Panc1 (cell line): ENCODE results near the gene FCN1. TPM values are rescaled to one million over a fixed set of nuclear protein-coding genes. Genes with fewer than 3 reads are reported as not detected.

ENCODE experiments used
- ATAC-seq: fragments of 200-7000 bp; cut with Tn5 transposase; 2 replicates; pipeline ENCODE4 v1.9.1; 2020; ENCODE audit warnings: mild to moderate bottlenecking, moderate library complexity
- BruUV-seq: library from RNA; stranded (reverse); fragments of 400-500 nt; replicated peaks from 2 replicates; lab custom pipeline; 2021; lab: Mats Ljungman, UMichigan
- CTCF ChIA-PET: fragments of 300-600 bp; sonication (Branson Sonifier 250); formaldehyde crosslinking; loops from one replicate; lab custom pipeline; 2022; ENCODE audit warnings: antibody characterized with exemption; lab: Charles Lee
- POLR2A ChIA-PET: fragments of 300-600 bp; sonication (Branson Sonifier 250); formaldehyde crosslinking; loops from one replicate; lab custom pipeline; 2022; ENCODE audit warnings: antibody characterized with exemption; lab: Charles Lee
- DNase-seq: peaks from one replicate; pipeline ENCODE4 v3.0.0-alpha.2; 2010; ENCODE audit warnings: low read depth, low spot score
- H3K27ac ChIP-seq: 2 replicates; pipeline ENCODE4 v1.5.1; 2011; ENCODE audit warnings: mild to moderate bottlenecking, low read length, inconsistent platforms
- H3K27me3 ChIP-seq: fragments of 200-500 bp; sonication (Bioruptor generic); 2 replicates; pipeline ENCODE4 v1.6.0; 2014; ENCODE audit warnings: low read length, inconsistent platforms; ENCODE audit not compliant: control insufficient read depth, insufficient read depth
- H3K36me3 ChIP-seq: fragments of 200-500 bp; sonication (Bioruptor generic); 2 replicates; pipeline ENCODE4 v1.5.1; 2014; ENCODE audit warnings: inconsistent platforms, mild to moderate bottlenecking, low read length, moderate library complexity; ENCODE audit not compliant: control insufficient read depth, insufficient read depth
- H3K4me1 ChIP-seq: 2 replicates; pipeline ENCODE4 v1.5.1; 2011; ENCODE audit warnings: inconsistent platforms, mild to moderate bottlenecking, low read length, moderate library complexity; ENCODE audit not compliant: control insufficient read depth, insufficient read depth
- H3K4me3 ChIP-seq, 2 experiments: 2 replicates each; pipeline ENCODE4 v1.5.1; 2011 to 2012; ENCODE audit warnings: low read depth in 2 of 2, low read length in 2 of 2, mild to moderate bottlenecking in 2 of 2, inconsistent platforms in 1 of 2, moderate library complexity in 1 of 2
- H3K9me3 ChIP-seq: fragments of 200-500 bp; sonication (Bioruptor generic); 2 replicates; pipeline ENCODE4 v1.5.1; 2014; ENCODE audit warnings: low read depth, mild to moderate bottlenecking, inconsistent platforms, low read length, moderate library complexity; ENCODE audit not compliant: control insufficient read depth, insufficient read depth
- CTCF ChIP-seq: fragments of 450-650 bp; IDR thresholded peaks from 2 replicates; pipeline ENCODE4 v1.5.1; 2017; ENCODE audit warnings: mild to moderate bottlenecking
- POLR2AphosphoS5 ChIP-seq: IDR thresholded peaks from 2 replicates; pipeline ENCODE4 v1.6.1; 2012; ENCODE audit warnings: mild to moderate bottlenecking, low read depth, low read length, moderate library complexity
- SIN3A ChIP-seq: IDR thresholded peaks from 2 replicates; pipeline ENCODE4 v1.6.1; 2012; ENCODE audit warnings: low read depth, mild to moderate bottlenecking, low read length, moderate library complexity, borderline replicate concordance; ENCODE audit not compliant: insufficient read depth
- TCF7L2 ChIP-seq: IDR thresholded peaks from 2 replicates; pipeline ENCODE4 v1.6.1; 2011; ENCODE audit warnings: mild to moderate bottlenecking, low read depth, low read length, inconsistent platforms
- in situ Hi-C: cut with HindIII; loops from 2 replicates; pipeline ENCODE4 v1.10.0; 2016; ENCODE audit warnings: low sequenced_read_pairs, low pct_unique_long_range_greater_than_20kb
- intact Hi-C: fragments of 100-400 bp; cut with micrococcal nuclease; formaldehyde crosslinking; loops from one replicate; pipeline ENCODE4 v1.10.0; 2022; ENCODE audit not compliant: unreplicated experiment
- total RNA-seq: library from RNA; stranded (reverse); gene quantifications from one replicate; pipeline ENCODE4 v1.2.1, GENCODE V29; 2021; ENCODE audit not compliant: unreplicated experiment
- TF ChIP-seq, protein P1 (sequence below), 2 experiments: IDR thresholded peaks; 2 replicates each; pipeline ENCODE4 v1.6.1; 2011 to 2012; ENCODE audit warnings: low read depth in 2 of 2, control low read depth in 1 of 2, low read length in 1 of 2, mild to moderate bottlenecking in 1 of 2, moderate library complexity in 1 of 2; ENCODE audit not compliant: insufficient read depth in 1 of 2

FCN1 gene
- total RNA-seq, 1 experiment from 2014 or later = not detected

GRCh38 chr9:134860510-134860909 lies 57.2 kb downstream of the FCN1 start:
- Histone ChIP-seq H3K9me3 (no peaks in the 10 kb centered on the region), H3K4me1 (no peaks in the 10 kb centered on the region), H3K27me3 (no peaks in the 10 kb centered on the region), H3K4me3 (no peak overlapping the region), H3K27ac (no peak overlapping the region), H3K36me3 (no peaks in the 10 kb centered on the region)
- BruUV-seq = no TSS peak
- no peak for ATAC-seq
- ChIA-PET POLR2A (no interaction called here), CTCF (no interaction called here)
- TF ChIP-seq CTCF = no peak
- TF ChIP-seq, protein P1, sequence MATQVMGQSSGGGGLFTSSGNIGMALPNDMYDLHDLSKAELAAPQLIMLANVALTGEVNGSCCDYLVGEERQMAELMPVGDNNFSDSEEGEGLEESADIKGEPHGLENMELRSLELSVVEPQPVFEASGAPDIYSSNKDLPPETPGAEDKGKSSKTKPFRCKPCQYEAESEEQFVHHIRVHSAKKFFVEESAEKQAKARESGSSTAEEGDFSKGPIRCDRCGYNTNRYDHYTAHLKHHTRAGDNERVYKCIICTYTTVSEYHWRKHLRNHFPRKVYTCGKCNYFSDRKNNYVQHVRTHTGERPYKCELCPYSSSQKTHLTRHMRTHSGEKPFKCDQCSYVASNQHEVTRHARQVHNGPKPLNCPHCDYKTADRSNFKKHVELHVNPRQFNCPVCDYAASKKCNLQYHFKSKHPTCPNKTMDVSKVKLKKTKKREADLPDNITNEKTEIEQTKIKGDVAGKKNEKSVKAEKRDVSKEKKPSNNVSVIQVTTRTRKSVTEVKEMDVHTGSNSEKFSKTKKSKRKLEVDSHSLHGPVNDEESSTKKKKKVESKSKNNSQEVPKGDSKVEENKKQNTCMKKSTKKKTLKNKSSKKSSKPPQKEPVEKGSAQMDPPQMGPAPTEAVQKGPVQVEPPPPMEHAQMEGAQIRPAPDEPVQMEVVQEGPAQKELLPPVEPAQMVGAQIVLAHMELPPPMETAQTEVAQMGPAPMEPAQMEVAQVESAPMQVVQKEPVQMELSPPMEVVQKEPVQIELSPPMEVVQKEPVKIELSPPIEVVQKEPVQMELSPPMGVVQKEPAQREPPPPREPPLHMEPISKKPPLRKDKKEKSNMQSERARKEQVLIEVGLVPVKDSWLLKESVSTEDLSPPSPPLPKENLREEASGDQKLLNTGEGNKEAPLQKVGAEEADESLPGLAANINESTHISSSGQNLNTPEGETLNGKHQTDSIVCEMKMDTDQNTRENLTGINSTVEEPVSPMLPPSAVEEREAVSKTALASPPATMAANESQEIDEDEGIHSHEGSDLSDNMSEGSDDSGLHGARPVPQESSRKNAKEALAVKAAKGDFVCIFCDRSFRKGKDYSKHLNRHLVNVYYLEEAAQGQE (IDR thresholded peaks at IDR 0.05; ENCODE audit: insufficient read depth in 1 of 2, low read depth in 2 of 2, low read length in 1 of 2) = no peak
- no peak for TF ChIP-seq TCF7L2
- no peak for TF ChIP-seq SIN3A
- TF ChIP-seq POLR2AphosphoS5 = no peak
- DNase-seq = no peak
- in situ Hi-C loops = no loop called here
- intact Hi-C loops = no loop called here

GRCh38 chr9:134858051-134858841 lies 59.5 kb downstream of the FCN1 start:
- intact Hi-C loops = no loop called here

More at GRCh38 chr9:134858051-134858841, 59.5 kb downstream of the FCN1 start:
- CTCF ChIA-PET = no interaction called here
- POLR2A ChIA-PET = interaction anchor here (0.5 kb wide), 1 partner anchor 15 kb away, joined by 9 read pairs; no protein-coding TSS in a partner anchor
- ATAC-seq (no peak), DNase-seq (no peak)
- no peak overlapping the region for H3K27ac ChIP-seq
- no peaks in the 10 kb centered on the region; the same call in 1 of the 2 replicates for H3K27me3 ChIP-seq
- in situ Hi-C loops = no loop called here
- H3K36me3 ChIP-seq = no peaks in the 10 kb centered on the region
- no peaks in the 10 kb centered on the region for H3K9me3 ChIP-seq
- no peak overlapping the region for H3K4me3 ChIP-seq
- BruUV-seq = no TSS peak
- TF ChIP-seq POLR2AphosphoS5 (no peak), CTCF (no peak), TCF7L2 (no peak), SIN3A (no peak)
- TF ChIP-seq, protein P1 (IDR thresholded peaks at IDR 0.05; ENCODE audit: insufficient read depth in 1 of 2, low read depth in 2 of 2, low read length in 1 of 2) = no peak
- H3K4me1 ChIP-seq = no peaks in the 10 kb centered on the region
